Activated T-cell treated with anti-CD3 and anti-CD28 coated beads, Interleukin-2, amount 50 U/mL, for 4 hours (primary cell): ENCODE results near the gene ZFYVE27. TPM values are rescaled to one million over a fixed set of nuclear protein-coding genes. Genes with fewer than 3 reads are reported as not detected.

Source experiments
- ATAC-seq, 2 donors: fragments of 200-7000 bp; cut with Tn5 transposase; one replicate each; pipeline ENCODE4 v1.10.0; 2021
- DNase-seq: peaks from one replicate; pipeline ENCODE4 v3.0.0-alpha.2; 2020
- H3K27me3 Mint-ChIP-seq: one replicate; pipeline ENCODE4 v1.8.0; 2021; ENCODE audit warnings: low read depth, mixed read lengths
- H3K36me3 Mint-ChIP-seq: one replicate; pipeline ENCODE4 v1.8.0; 2022; ENCODE audit warnings: mixed read lengths; ENCODE audit not compliant: insufficient read depth
- H3K4me1 Mint-ChIP-seq: one replicate; pipeline ENCODE4 v1.8.0; 2021; ENCODE audit warnings: low read depth, mixed read lengths
- H3K4me3 Mint-ChIP-seq: one replicate; pipeline ENCODE4 v1.8.0; 2021; ENCODE audit warnings: mild to moderate bottlenecking, moderate library complexity, mixed read lengths
- H3K9me3 Mint-ChIP-seq: one replicate; pipeline ENCODE4 v1.8.0; 2021; ENCODE audit warnings: mixed read lengths
- total RNA-seq, 3 donors: library from RNA; stranded (reverse); gene quantifications; one replicate each; pipeline ENCODE4 v1.2.1, GENCODE V29; 2021

The ZFYVE27 gene
- total RNA-seq, 3 donors from 2014 or later: 27.1 to 27.6 (median 27.1) TPM

DNA sequence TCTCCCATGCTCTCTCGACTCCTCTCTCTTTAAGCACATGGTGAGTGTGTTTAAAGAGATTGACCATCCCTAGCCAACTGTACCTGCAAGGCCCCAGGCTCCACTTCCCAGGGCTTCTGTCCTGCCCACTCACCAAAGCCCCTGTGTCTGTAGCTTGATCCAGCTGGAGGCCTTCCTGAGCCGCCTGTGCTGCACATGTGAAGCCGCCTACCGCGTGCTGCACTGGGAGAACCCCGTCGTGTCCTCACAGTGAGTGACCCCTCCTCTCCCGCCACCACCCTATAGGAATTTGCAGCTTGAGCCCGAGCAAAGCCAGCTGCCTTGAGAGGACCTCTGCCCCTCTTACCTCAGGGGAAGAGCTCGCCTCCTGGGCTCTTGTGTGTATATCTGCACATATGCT is 11.2 kb downstream of the ZFYVE27 start:
- Mint-ChIP-seq H3K27me3 (no peaks in the 10 kb centered on the region), H3K4me3 (no peak overlapping the region), H3K4me1 (peaks cover 4% of the 10 kb centered on the region), H3K36me3 (peaks cover 48% of the 10 kb centered on the region), H3K9me3 (no peaks in the 10 kb centered on the region)
- ATAC-seq (no peak), DNase-seq (no peak)

DNA sequence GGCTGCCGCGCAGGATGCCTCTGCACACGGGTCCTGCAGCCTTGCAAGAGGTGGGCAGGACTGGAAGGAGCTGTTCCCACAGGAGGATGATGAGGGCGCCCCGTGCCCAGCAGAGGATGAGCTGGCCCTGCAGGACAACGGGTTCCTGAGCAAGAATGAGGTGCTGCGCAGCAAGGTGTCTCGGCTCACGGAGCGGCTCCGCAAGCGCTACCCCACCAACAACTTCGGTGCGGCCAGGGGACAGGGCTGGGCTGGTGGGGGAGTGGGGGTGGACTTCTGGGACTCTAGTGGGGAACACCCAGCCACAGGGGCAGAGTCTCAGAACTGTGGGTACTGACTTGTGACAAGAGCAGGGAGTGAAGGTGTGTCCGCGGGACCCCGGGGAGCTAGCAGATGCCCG is 16.0 kb downstream of the ZFYVE27 start:
- H3K4me1 Mint-ChIP-seq: no peaks in the 10 kb centered on the region
- H3K36me3 Mint-ChIP-seq: peaks cover 40% of the 10 kb centered on the region
- H3K4me3 Mint-ChIP-seq: no peak overlapping the region
- no peak for DNase-seq
- ATAC-seq: no peak
- H3K27me3 Mint-ChIP-seq: no peaks in the 10 kb centered on the region
- H3K9me3 Mint-ChIP-seq: no peaks in the 10 kb centered on the region

DNA sequence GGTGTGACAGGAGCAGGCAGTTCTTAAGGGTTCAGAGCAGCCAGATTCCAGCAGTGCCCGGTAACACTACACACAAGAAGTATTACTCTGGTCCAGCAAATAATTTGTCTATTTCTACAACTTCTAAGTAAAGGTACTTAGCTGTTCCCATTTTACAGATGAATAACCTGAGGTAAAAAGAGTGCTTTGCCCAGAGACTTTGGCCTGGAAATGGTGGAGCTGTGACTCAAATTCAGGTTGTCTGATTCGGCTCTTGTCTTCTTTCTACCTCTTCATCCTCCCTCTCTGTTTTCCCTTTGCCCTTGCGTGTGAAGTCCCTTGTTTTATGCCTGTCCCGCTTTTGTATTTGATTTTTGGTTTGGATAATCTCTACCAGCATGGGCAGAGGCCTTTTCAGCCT is 17.8 kb downstream of the ZFYVE27 start:
- no peaks in the 10 kb centered on the region for H3K9me3 Mint-ChIP-seq
- no peak overlapping the region for H3K4me3 Mint-ChIP-seq
- DNase-seq (no peak), ATAC-seq (no peak)
- H3K4me1 Mint-ChIP-seq: no peaks in the 10 kb centered on the region
- no peaks in the 10 kb centered on the region for H3K27me3 Mint-ChIP-seq
- H3K36me3 Mint-ChIP-seq: peaks cover 38% of the 10 kb centered on the region

DNA sequence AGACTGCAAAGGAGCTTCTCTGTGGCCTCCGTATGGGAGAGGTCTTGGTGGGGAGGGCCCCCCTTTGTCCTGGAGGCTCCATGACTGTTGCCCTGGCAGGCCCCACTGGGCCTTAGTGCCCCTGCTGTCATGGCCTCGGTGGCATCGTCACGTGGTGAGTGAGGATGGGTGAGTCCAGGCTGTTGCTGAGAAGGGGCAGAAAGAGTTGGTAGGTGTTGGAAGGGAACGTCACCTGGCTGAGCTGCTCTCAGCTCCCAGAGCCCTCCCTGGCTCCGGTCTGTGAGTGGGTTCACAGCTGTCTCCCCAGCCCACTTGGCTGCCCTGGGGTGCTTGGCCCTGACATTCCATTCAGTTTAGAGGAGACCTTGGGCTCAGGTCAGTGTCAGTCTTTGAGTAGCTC is 18.8 kb downstream of the ZFYVE27 start:
- no peak for ATAC-seq
- no peak overlapping the region for H3K4me3 Mint-ChIP-seq
- no peak for DNase-seq
- H3K4me1 Mint-ChIP-seq: no peaks in the 10 kb centered on the region
- peaks cover 36% of the 10 kb centered on the region for H3K36me3 Mint-ChIP-seq
- no peaks in the 10 kb centered on the region for H3K27me3 Mint-ChIP-seq
- no peaks in the 10 kb centered on the region for H3K9me3 Mint-ChIP-seq

DNA sequence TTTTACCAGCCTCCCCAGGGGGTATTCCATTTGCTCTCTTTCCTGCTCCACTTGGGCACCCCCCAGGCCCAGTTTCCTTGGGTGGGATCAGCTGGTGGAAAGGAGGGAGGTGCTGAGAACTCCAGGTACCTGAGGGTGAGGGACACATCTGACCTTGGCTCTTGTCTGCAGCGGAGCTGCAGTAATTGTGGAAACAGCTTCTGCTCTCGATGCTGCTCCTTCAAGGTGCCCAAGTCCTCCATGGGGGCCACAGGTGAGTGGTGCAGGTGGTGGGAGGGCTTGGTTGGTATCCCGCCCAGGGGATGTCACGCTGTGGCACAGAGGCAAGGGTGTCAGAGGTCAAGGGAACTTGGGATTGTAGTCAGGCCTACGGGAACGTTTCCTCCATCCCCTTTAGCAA is 20.5 kb downstream of the ZFYVE27 start:
- H3K4me1 Mint-ChIP-seq: no peaks in the 10 kb centered on the region
- H3K27me3 Mint-ChIP-seq: no peaks in the 10 kb centered on the region
- no peaks in the 10 kb centered on the region for H3K9me3 Mint-ChIP-seq
- no peak for DNase-seq
- no peak overlapping the region for H3K4me3 Mint-ChIP-seq
- H3K36me3 Mint-ChIP-seq: peaks cover 44% of the 10 kb centered on the region
- ATAC-seq: no peak

DNA sequence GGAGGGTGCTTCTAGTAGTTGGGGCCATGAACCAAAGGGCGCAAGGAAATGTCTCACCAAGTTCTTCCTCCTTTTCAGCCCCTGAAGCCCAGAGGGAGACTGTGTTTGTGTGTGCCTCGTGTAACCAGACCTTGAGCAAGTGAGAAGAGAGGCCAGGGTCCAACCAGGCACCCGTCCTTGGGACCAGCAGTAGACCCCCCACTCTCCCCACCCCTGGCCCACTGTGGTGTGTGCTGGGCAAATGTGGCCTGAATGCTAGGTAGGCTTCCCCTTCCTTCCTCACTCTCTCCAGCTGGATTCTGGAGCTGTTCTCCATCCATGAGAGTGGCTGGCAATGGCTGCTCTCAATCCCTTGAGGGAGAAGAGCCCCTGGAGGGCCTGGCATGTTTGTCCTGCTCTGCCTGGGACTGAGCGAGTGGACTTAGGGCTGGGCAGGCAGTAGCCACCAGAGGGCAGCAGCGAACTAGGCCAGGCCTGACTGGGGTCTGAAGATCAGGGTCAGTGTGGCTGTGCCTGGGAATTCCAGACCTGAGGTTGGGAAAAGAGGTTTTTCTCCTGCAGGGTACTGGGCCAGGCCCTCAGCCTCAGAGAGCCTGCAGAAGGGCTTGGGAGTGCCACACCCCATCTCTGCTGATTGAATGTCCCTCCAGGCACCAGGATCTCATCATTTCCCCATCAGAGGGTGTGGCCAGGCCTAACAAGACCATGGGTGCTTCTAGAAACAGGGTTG is 22.4 kb downstream of the ZFYVE27 start:
- no peak overlapping the region for H3K4me3 Mint-ChIP-seq
- no peaks in the 10 kb centered on the region for H3K9me3 Mint-ChIP-seq
- H3K4me1 Mint-ChIP-seq: no peaks in the 10 kb centered on the region
- DNase-seq (peak; percentile 38), ATAC-seq (peak; percentile 75 to 80)
- peaks cover 38% of the 10 kb centered on the region for H3K36me3 Mint-ChIP-seq
- no peaks in the 10 kb centered on the region for H3K27me3 Mint-ChIP-seq

DNA sequence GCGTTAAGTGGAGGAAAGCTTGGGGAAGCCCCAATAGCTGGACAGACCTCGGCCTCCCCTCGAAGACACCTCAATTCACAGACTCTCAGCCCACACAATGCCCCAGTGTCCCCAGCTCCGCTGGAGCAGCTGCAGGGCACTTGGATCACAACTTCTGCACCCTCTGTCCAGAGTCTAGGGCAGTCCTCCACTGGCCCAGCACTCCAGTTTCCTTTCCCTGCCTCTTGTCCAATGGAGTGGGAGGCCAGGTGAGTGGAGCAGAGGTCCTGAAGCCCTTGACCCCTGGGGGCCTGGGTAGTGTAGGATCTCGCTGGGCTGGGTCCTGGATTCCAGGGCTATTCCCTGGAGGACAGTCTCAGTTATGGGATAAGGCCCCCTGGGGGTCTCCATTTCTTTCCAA is 23.0 kb downstream of the ZFYVE27 start:
- H3K36me3 Mint-ChIP-seq: peaks cover 35% of the 10 kb centered on the region
- H3K4me1 Mint-ChIP-seq: no peaks in the 10 kb centered on the region
- H3K27me3 Mint-ChIP-seq: no peaks in the 10 kb centered on the region
- no peak for DNase-seq
- no peak overlapping the region for H3K4me3 Mint-ChIP-seq
- no peak for ATAC-seq
- no peaks in the 10 kb centered on the region for H3K9me3 Mint-ChIP-seq

DNA sequence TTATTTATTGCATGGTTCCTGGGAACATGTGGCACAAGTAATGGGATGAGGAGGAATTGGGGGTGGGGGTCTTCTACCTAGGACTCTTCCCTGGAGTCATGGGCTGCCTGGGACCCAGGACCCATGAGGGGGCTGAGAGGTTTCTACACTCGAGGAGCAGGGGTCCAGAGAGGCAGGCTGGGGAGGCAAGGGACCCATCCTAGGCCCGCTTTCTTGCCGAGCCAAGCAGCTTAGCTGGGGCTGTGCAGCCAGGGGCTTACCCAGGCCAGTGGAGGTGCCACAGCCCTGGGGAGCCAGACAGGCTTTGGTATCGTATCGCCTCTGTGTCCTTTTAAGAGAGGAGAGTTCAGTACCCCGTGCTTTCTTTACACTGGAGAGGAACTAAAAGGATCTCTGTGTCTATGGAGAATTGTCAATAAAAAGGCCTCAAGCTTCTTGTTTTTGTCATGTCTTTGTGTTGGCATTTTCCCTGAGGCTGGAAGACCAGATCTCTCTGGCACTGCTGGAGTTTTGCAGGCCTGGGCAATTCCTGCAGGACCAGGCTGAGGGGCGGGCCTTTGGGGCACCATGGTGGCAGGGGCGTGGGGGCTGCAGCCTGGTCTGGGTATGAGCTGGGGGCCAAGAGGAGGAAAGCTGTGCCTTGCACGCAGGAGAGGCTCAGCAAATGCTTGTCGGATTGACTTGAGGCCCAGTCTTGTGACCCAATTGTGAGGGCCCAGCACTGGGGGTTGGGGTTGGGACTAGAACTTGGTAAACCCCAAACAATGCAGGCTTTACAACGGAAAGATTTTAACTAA is 23.7 kb downstream of the ZFYVE27 start:
- Mint-ChIP-seq H3K27me3 (no peaks in the 10 kb centered on the region), H3K4me1 (no peaks in the 10 kb centered on the region), H3K4me3 (no peak overlapping the region), H3K36me3 (peaks cover 32% of the 10 kb centered on the region), H3K9me3 (no peaks in the 10 kb centered on the region)
- ATAC-seq (no peak), DNase-seq (no peak)

DNA sequence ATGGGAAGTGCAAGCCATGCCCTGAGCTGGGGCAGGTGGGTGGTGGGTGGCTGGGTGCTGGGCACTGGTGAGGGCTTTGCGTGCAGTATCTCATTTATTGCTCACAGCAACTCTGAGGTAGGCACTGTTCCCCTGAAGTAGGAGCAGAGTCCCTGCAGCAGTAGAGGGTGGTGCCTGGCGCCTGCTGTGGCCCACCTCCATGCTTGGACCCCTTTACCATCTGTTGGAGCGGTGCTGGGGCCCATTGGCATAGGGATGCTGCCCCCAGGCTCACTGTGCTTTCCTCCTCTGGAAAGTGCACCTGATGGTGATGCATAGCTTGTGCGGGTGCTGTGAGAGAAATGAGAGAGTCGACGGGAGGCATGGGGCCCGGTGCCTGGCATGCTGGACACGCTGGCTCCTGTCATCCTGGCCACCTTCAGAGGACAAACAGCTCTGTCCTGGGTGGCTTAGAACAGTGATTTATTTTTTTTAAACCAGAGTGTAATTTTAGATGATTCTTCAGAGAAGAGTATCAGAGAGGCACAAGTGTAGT is 24.5 kb downstream of the ZFYVE27 start:
- DNase-seq (no peak), ATAC-seq (no peak)
- peaks cover 32% of the 10 kb centered on the region for H3K36me3 Mint-ChIP-seq
- no peaks in the 10 kb centered on the region for H3K4me1 Mint-ChIP-seq
- no peaks in the 10 kb centered on the region for H3K27me3 Mint-ChIP-seq
- no peaks in the 10 kb centered on the region for H3K9me3 Mint-ChIP-seq
- H3K4me3 Mint-ChIP-seq: no peak overlapping the region

DNA sequence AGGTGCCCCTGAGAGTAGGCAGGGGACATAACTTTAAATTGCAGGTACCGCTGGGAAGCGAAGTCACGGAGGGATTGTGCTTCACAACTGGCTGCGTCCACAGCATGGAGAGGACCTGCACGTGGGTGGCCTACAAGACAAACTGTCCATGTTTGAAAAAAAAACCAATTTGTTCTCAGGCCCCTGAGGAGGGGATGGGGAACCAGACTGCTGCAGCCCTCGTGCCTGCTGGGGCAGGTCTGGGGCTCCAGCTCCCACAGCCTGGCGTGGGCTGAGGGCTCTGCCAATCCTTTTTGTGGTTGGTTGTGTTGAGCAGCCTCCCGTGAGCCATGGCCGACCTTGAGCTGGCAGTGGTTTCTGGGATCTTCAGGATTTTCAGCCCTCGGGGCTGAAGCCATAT is 25.1 kb downstream of the ZFYVE27 start:
- DNase-seq (no peak), ATAC-seq (no peak)
- no peaks in the 10 kb centered on the region for H3K4me1 Mint-ChIP-seq
- no peak overlapping the region for H3K4me3 Mint-ChIP-seq
- no peaks in the 10 kb centered on the region for H3K9me3 Mint-ChIP-seq
- H3K36me3 Mint-ChIP-seq: peaks cover 32% of the 10 kb centered on the region
- no peaks in the 10 kb centered on the region for H3K27me3 Mint-ChIP-seq

DNA sequence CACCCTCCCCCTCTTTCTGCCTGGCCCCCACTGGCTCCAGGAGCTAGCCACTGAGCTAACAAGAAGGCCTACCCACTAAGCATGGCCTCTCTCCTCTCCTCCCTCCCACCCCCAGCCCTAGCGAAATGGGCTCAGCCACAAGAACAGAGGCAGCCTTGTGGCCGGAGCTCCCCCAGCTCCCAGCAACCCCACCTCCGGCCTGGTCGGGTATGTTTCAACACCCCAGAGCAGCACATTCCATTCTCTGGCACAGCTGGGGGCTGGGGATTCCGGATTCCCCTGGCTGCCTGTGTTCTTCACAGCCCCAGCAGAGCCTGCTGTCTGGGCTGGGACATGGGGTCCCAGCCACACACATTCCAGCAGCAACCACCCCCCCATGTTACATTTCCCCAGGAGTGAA is 25.9 kb downstream of the ZFYVE27 start:
- H3K36me3 Mint-ChIP-seq: peaks cover 28% of the 10 kb centered on the region
- DNase-seq: no peak
- no peak overlapping the region for H3K4me3 Mint-ChIP-seq
- no peak for ATAC-seq
- H3K27me3 Mint-ChIP-seq: no peaks in the 10 kb centered on the region
- no peaks in the 10 kb centered on the region for H3K4me1 Mint-ChIP-seq
- H3K9me3 Mint-ChIP-seq: no peaks in the 10 kb centered on the region

DNA sequence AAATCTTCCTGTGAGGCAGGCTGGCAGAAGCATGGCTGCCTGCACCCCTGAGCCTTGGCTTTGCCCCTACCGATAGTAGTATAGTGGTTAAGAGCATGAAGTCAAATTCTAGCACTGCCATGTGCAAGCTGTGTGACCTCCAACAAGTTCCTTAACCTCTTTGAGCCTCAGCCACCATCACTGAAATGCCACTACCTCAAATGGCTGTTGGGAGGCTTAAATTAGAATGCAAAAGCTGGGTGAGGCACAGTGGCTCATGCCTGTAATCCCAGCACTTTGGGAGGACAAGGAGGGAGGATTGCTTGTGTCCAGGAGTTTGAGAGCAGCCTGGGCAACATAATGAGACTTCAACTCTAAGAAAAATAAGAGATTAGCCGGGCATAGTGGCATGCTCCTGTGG is 26.5 kb downstream of the ZFYVE27 start:
- peaks cover 28% of the 10 kb centered on the region for H3K36me3 Mint-ChIP-seq
- no peaks in the 10 kb centered on the region for H3K27me3 Mint-ChIP-seq
- DNase-seq (no peak), ATAC-seq (no peak)
- H3K4me3 Mint-ChIP-seq: no peak overlapping the region
- no peaks in the 10 kb centered on the region for H3K9me3 Mint-ChIP-seq
- H3K4me1 Mint-ChIP-seq: no peaks in the 10 kb centered on the region

DNA sequence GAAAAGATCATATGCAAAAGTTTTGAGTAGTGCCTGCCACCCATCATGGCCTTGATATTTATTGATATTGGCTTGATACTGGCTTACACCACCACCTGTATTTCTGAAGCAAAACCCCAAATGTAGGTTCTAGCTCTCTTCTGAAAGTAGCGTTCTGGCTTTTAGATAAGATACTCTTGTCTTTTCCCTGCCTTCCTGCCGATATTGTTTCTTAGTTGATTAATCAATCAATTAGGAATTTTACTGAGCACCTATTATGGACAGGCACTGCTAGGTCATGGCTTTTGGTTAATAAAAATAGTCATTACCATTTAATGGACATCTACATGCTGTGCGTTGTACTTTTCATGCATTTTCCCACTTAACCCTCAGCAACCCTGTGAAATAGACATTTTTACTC is 27.0 kb downstream of the ZFYVE27 start:
- no peaks in the 10 kb centered on the region for H3K4me1 Mint-ChIP-seq
- no peaks in the 10 kb centered on the region for H3K9me3 Mint-ChIP-seq
- peaks cover 27% of the 10 kb centered on the region for H3K36me3 Mint-ChIP-seq
- DNase-seq (no peak), ATAC-seq (no peak)
- no peak overlapping the region for H3K4me3 Mint-ChIP-seq
- no peaks in the 10 kb centered on the region for H3K27me3 Mint-ChIP-seq

DNA sequence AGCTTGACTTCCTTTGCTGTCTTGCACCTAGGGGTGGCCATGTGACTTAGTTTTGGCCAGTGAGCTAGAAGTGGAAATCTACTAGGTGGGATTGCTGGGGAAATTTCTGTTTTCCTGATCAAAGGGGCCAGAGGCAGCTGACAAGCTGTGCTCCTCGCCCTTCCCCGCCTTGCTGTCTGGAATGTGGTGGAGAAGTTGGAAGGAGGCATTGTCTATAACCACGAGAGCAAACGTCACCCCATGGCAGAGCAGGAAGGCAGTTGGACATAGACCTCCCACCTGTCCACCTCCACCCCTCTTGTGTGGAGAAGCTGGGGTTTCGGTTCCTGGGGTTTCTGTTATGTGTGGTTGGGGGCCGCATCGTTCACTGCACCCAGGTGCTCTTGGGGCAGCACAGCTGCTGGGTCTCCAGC is 27.6 kb downstream of the ZFYVE27 start:
- Mint-ChIP-seq H3K4me1 (no peaks in the 10 kb centered on the region), H3K27me3 (peaks cover 4% of the 10 kb centered on the region), H3K4me3 (no peak overlapping the region), H3K36me3 (peaks cover 23% of the 10 kb centered on the region), H3K9me3 (no peaks in the 10 kb centered on the region)
- ATAC-seq: no peak
- DNase-seq: no peak

DNA sequence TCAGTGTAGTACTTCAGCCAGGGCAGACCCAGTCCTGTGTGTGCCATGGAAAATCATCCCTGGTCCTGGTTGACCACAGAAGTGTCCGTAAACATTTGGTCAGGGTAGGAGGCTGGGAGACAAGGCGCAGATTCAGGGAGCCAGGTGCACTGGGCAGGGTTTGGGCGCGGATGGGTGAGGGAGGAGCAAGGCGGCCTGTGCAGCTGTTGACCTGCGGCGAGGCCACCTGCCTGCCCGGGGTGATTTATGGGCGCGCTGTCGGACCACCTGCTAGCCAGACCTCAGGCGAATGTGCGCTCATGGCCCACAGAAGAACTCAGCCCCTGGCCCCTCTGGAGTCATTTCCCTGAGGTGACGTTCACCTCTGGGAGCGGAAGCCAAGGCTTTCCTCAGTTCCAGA is 28.3 kb downstream of the ZFYVE27 start:
- Mint-ChIP-seq H3K27me3 (peaks cover 10% of the 10 kb centered on the region), H3K36me3 (peaks cover 18% of the 10 kb centered on the region), H3K9me3 (no peaks in the 10 kb centered on the region), H3K4me3 (no peak overlapping the region), H3K4me1 (peaks cover under 1% of the 10 kb centered on the region)
- ATAC-seq (no peak), DNase-seq (no peak)
